SU-DHL-6 (cell line): ENCODE measurements around the gene ADGRE3.

Experiments
- CTCF ChIP-seq: fragments of 200-600 bp; sonication (generic); IDR thresholded peaks from one replicate; pipeline ENCODE4 v1.5.1; 2017; ENCODE audit warnings: antibody characterized with exemption, mild to moderate bottlenecking, low read length, moderate library complexity; ENCODE audit not compliant: insufficient read depth, poor library complexity, severe bottlenecking
- EZH2phosphoT487 ChIP-seq: fragments of 200-600 bp; sonication (generic), shearing (Covaris generic); conservative IDR thresholded peaks from 2 replicates; pipeline ENCODE4 v1.6.1; 2018; ENCODE audit warnings: mild to moderate bottlenecking, antibody characterized with exemption, low read length, moderate library complexity, mixed read lengths

GRCh38 chr19:14655726-14656125 lies 18.9 kb downstream of the ADGRE3 start:
- TF ChIP-seq CTCF, result no peak
- TF ChIP-seq EZH2phosphoT487, result no peak
